SU-DHL-6 (cell line): ENCODE results near the gene P2RX2.
A peak's percentile ranks its signal among the peaks of the same experiment; 100 is the strongest.

ENCODE experiments used
- CTCF ChIP-seq: fragments of 200-600 bp; sonication (generic); IDR thresholded peaks from one replicate; pipeline ENCODE4 v1.5.1; 2017; ENCODE audit warnings: antibody characterized with exemption, mild to moderate bottlenecking, low read length, moderate library complexity; ENCODE audit not compliant: insufficient read depth, poor library complexity, severe bottlenecking
- EZH2phosphoT487 ChIP-seq: fragments of 200-600 bp; sonication (generic), shearing (Covaris generic); conservative IDR thresholded peaks from 2 replicates; pipeline ENCODE4 v1.6.1; 2018; ENCODE audit warnings: mild to moderate bottlenecking, antibody characterized with exemption, low read length, moderate library complexity, mixed read lengths

GRCh38 chr12:132614861-132615578 is 3.6 kb upstream of the P2RX2 start:
- TF ChIP-seq CTCF (peak; percentile 88), EZH2phosphoT487 (no peak)
